ENCODE measurements around the gene YJU2.

Gene YJU2

DNA sequence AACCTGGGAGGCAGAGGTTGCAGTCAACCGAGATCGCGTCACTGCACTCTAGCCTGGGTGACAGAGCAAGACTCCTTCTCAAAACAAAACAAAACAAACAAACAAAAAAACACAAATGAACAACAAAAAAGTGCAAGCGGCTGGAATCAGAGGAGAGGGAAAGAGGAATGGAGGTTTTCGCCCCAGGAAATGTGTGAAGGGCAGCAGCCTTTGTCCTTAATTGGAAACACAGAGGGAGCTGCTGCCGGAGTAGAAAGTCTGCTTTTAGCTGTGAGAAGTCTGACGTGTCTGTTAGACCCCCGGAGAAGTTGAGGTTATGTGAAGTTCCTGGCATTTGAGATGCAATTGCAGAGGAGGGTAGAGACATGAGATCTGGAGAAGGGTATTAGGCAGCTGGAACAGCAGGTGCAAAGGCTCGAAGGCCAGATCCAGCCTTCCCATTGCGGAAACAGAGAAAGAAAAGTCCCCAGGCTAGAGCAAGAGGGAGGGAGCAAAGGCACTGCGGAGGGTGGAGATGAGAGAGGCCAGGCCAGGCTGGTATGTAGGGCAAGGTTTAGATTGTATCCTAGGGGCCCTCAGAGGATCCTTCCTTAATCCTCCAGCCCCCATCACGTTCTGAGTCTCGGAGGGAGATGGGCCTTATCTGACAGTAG lies 54.8 kb downstream of the YJU2 start:
- no peak for DNase-seq

DNA sequence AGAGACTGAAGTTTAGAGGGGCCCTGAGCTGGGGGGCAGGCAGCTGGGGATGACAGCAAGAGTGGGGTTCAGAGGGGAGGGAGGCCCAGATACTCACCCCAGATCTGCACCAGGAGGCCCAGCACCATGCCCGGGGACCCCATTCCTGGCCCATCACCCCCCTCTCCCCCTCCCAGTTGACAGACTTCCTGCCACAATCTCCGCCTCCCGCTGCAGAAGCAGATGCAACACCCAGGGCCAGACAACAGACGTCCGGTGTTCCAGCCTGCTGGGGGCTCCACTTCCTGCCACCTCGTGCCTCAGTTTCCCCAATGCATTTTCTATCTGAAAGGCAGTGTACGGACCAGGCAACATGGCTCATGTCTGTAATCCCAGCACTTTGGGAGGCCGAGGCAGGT lies 55.4 kb downstream of the YJU2 start, which contains the start of gene TMIGD2:
Gene TMIGD2, minus strand, starts transcription at position 147 of the 398 bp plus-strand sequence. Its CDS starts 4 bp downstream, at position 143.
- DNase-seq: no peak

DNA sequence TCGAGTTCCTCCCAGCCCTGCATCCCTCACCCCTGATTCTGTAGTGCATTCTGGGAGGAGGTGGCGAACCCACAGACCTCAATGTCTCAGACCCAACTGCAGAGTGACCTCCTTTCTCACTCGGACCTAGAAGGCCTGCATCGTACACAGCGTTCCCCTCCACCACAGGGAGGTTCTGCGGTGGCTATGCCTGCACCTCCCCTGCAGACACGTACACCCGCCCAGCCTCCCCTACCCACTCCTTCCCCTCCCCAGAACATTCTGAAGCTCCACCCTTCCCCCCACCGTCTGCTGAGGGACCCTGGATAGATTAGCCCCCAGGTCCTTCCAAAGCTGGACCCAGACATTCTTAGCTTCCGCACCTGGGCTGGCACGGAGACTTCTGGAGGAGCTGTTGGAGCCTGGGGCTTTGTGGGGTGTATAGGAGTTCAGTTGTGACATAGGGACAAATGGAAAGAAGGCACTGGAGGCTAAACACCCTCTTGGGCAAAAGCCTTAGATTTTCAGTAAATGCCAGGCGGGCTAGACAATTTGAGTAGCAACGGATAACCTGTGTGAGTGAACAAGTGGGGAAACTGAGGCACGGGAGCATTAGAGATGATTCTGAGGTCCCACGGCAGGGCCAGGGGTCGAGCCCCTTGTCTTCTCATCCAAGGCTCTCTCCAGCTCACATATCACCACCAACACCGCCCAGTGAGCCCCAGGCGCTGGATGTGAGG lies 57.1 kb downstream of the YJU2 start:
- DNase-seq: no peak

DNA sequence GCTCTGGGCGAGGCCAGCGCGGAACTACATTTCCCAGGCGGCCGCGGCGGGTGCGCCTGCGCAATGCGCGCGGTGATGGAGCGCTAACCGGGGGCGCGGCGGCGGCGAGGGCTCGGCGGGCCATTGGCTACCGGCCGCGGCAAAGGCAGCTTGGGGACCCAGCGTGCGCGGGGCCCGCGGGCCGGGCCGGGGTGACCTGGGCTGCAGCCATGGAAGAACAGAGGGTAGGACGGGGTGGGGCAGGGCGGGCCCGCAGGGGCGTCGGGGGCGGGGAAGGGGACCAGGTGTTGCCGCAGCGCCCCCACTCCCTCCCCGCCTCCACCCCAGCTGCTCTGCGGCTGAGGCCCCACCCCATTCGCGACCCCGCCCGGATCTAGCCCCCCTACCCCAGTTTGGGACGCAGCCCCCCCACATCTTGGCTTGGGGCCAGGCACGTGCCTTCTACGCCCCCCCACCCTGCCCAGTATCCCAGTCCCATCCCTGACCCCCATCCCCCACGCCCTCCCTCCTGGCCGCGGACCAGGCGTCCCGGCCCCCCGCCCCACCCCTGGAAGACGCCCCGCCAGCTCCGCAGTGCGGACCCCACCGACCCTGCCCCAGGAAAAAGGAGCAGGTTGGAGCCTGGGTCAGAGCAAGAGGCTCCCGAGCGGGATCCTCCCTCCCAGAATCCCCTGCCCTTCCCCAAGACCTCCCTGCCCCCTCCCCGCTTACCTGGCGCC lies 57.8 kb downstream of the YJU2 start, which contains the start of gene FSD1:
Gene FSD1, plus strand, starts transcription at position 61 of the 719 bp plus-strand sequence. Its CDS starts 149 bp downstream, at position 210.
- peak; percentile 76 for DNase-seq

DNA sequence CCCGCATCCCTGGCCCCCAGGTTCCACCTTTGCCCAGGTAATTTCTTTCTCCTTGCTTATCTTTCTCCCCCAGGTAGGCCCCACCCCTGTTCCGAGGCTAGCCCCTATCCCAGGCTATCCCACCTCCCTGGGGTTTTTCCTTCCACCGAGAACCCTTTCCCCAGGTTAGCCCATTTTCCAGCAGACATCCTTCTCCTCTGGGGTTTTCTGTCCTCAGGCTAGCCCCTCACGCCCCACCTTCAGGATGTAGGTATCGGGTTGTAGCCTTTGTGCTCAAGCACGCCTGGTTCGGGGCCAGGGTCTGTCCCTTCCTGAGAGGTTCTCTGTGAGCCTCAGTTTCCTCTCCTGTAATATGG lies 58.4 kb downstream of the YJU2 start:
- DNase-seq: no peak

DNA sequence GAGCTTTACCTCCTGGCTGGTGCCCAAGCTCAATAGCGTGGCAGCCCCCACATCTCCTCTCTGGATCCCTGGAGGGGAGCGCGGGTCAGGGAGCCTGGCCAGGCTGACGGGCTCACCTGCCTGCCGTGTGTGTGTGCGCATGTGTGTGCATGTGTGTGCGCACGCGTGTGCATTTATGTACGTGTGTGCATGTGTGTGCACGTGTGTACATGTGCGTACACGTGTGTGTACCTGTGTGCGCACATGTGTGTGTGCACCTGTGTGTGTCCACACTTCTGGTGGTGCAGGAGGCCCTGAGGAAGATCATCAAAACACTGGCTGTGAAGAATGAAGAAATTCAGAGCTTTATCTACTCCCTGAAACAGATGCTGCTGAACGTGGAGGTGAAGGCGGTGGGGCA lies 58.8 kb downstream of the YJU2 start:
- DNase-seq: no peak

DNA sequence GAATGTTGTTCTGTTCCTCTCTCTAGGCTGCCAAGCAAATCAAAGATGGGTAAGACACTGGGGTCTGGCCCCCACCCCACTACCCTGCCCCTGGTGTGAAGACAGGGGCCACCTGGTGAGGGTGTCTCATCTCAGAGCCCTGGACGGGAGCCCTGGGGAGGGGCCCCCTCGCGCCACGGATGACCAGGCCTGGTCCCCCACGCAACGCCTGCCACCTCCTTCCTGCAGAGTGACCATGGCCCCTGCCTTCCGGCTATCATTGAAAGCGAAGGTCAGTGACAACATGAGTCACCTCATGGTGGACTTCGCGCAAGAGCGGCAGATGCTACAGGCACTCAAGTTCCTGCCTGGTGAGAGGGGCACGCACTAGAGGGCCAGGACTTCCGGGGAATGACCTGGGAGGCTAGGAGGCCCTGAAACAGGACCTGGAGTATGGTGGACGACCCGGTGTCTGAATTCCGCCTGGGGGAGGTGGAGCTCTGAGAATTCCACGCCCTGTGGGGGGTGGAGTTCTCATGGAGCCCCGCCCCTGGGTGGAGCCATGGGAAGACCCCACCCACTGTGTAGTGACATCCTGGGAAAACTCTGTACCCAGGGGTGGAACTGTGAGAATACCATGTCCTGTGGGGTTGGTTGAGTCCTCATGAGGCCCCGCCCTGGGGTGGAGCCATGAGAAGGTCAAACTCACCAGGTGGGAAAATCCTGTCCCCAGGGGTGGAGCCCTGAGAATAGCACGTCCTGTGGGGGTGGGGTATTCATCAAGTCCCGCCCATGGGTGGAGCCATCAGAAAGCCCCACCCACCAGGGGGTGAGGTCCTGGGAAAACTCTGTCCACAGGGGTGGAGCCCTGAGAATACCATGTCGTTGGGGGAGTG lies 63.6 kb downstream of the YJU2 start:
- DNase-seq: peak; percentile 14

- no peak for DNase-seq
Measured at GRCh38 chr19:4313847-4314490, 67.1 kb downstream of the YJU2 start.

DNA sequence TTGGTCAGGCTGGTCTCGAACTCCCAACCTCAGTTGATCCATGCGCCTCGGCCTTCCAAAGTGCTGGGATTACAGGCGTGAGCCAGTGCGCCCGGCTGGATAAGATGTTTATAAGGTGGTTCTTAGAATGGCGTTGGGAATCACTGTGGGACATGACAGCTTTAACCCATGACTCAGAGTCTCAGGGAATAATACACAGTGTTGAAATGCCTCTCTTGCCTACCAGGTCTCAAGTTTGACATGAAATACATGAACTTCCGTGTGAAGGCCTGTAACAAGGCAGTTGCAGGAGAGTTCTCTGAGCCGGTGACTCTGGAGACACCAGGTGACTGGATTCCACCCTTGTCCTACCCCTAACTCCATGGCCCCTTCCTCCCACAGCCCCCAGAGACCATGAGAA lies 70.1 kb downstream of the YJU2 start:
- no peak for DNase-seq

GRCh38 chr19:4318460-4318859 lies 71.6 kb downstream of the YJU2 start:
- no peak for DNase-seq

Data from EL (cell line).